Right lobe of liver (tissue), 4 donors: ENCODE data around the gene TLL1.

ENCODE experiments used
- POLR2A ChIP-seq: fragments of 450-650 bp; IDR thresholded peaks from one replicate; pipeline ENCODE4 v1.6.1; 2017; ENCODE audit warnings: antibody characterized with exemption, mild to moderate bottlenecking
- TF ChIP-seq, protein P1 (sequence below), 4 donors: fragments of 200-600 bp in 3 of 4; fragments of 450-650 bp in 1 of 4; IDR thresholded peaks; one replicate each; pipeline versions ENCODE4 v1.5.1 to v1.8.0; 2016 to 2022; ENCODE audit warnings: antibody characterized with exemption in 4 of 4, mild to moderate bottlenecking in 2 of 4
- donor health status: DM: no; HTN: no; CAD: no.
- donor health status: DM: no; HTN: no; CAD: no.
- donor health status: DM: no; HTN: yes; CAD: no.

DNA sequence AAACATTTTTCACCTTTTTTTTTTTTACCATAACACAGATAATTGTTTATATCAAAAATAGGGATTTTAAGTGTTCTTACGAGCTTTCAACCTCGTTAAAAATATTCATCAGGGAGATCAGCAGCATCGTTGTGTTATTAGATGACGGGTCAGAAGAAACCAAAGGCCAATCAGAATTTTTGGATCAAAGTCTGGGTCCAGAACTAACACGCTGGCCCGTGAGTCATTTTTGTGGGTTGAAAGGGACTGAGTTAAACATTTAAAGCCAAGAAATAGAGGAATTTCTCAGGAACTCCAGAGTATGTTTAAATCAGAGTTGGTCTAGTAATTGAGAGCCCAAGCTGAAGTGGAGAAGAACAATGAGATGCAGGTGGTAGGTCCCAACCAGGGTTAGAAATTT is 170.8 kb downstream of the TLL1 start:
- TF ChIP-seq, protein P1, sequence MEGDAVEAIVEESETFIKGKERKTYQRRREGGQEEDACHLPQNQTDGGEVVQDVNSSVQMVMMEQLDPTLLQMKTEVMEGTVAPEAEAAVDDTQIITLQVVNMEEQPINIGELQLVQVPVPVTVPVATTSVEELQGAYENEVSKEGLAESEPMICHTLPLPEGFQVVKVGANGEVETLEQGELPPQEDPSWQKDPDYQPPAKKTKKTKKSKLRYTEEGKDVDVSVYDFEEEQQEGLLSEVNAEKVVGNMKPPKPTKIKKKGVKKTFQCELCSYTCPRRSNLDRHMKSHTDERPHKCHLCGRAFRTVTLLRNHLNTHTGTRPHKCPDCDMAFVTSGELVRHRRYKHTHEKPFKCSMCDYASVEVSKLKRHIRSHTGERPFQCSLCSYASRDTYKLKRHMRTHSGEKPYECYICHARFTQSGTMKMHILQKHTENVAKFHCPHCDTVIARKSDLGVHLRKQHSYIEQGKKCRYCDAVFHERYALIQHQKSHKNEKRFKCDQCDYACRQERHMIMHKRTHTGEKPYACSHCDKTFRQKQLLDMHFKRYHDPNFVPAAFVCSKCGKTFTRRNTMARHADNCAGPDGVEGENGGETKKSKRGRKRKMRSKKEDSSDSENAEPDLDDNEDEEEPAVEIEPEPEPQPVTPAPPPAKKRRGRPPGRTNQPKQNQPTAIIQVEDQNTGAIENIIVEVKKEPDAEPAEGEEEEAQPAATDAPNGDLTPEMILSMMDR (IDR thresholded peaks at IDR 0.05), result no peak
- no peak for TF ChIP-seq POLR2A
